Measurements from ENCODE around the gene NEAT1.
"Not testable (repeated sequence)": the region's sequence is repeated elsewhere in the genome, so short reads cannot be mapped to it uniquely, and the experiment has no call there.

GRCh38 chr11:65467306-65467705 is 44.7 kb downstream of the NEAT1 start:
- TF ChIP-seq EZH2phosphoT487 (IDR thresholded peaks at IDR 0.05; ENCODE audit: insufficient read depth, low read depth); EZH2 (IDR thresholded peaks at IDR 0.05; ENCODE audit: insufficient read depth, poor library complexity, severe bottlenecking): not testable (repeated sequence)
